Prostate gland (tissue), 2 donors: ENCODE results near the gene ALDH4A1. TPM values are rescaled to one million over a fixed set of nuclear protein-coding genes. Genes with fewer than 3 reads are reported as not detected.

Experiments
- DNase-seq: peaks from one replicate; pipeline ENCODE4 v3.0.0-alpha.2; 2019; ENCODE audit warnings: low spot score
- H3K27ac ChIP-seq, 2 donors: fragments of 200-600 bp; sonication (generic); 2 replicates each; pipeline ENCODE4 v1.5.1; 2017 to 2019
- H3K27me3 ChIP-seq: fragments of 200-600 bp; sonication (generic); replicated peaks from 2 replicates; pipeline ENCODE4 v1.5.1; 2019; ENCODE audit not compliant: insufficient read depth
- H3K36me3 ChIP-seq, 2 donors: fragments of 200-600 bp; sonication (generic); 1 replicate in 1 of 2; 2 replicates in 1 of 2; pipeline versions ENCODE4 v1.5.1 to v1.8.1; 2017 to 2019
- H3K4me1 ChIP-seq: fragments of 200-600 bp; sonication (generic); replicated peaks from 2 replicates; pipeline ENCODE4 v1.5.1; 2019
- H3K4me3 ChIP-seq, 2 donors: fragments of 200-600 bp; sonication (generic); 2 replicates each; pipeline ENCODE4 v1.5.1; 2017 to 2019
- H3K9me3 ChIP-seq: fragments of 200-600 bp; sonication (generic); 2 replicates; pipeline ENCODE4 v1.5.1; 2017
- POLR2A ChIP-seq: fragments of 450-650 bp; IDR thresholded peaks from one replicate; pipeline ENCODE4 v1.6.1; 2016; ENCODE audit warnings: antibody characterized with exemption, mild to moderate bottlenecking
- POLR2AphosphoS5 ChIP-seq: sonication (generic); formaldehyde crosslinking; IDR thresholded peaks from one replicate; pipeline ENCODE4 v1.6.1; 2017; ENCODE audit warnings: antibody characterized with exemption
- WGBS: methylation state at CpG from one replicate; pipeline ENCODE4 v1.1.5; 2018; 5-methylcytosine and 5-hydroxymethylcytosine counted together
- intact Hi-C: fragments of 100-400 bp; cut with DNase I; formaldehyde crosslinking; loops from one replicate; pipeline ENCODE4 v1.14.2; 2022
- total RNA-seq, 2 donors: library from RNA; depleted of rRNA; stranded (reverse); fragments of >200 nt; gene quantifications; one replicate each; pipeline ENCODE4 v1.1.0, GENCODE V29; 2016
- TF ChIP-seq, protein P1 (sequence below), 4 experiments: fragments of 200-600 bp in 2 of 4; fragments of 450-650 bp in 2 of 4; sonication (generic) in 2 of 4; IDR thresholded peaks; 1 replicate in 3 of 4; 2 replicates in 1 of 4; pipeline ENCODE4 v1.5.1; 2016 to 2019; ENCODE audit warnings: antibody characterized with exemption in 4 of 4, mild to moderate bottlenecking in 2 of 4, moderate library complexity in 2 of 4

The ALDH4A1 gene
- total RNA-seq, 2 donors from 2014 or later, result 15.7 to 58.4 TPM

DNA sequence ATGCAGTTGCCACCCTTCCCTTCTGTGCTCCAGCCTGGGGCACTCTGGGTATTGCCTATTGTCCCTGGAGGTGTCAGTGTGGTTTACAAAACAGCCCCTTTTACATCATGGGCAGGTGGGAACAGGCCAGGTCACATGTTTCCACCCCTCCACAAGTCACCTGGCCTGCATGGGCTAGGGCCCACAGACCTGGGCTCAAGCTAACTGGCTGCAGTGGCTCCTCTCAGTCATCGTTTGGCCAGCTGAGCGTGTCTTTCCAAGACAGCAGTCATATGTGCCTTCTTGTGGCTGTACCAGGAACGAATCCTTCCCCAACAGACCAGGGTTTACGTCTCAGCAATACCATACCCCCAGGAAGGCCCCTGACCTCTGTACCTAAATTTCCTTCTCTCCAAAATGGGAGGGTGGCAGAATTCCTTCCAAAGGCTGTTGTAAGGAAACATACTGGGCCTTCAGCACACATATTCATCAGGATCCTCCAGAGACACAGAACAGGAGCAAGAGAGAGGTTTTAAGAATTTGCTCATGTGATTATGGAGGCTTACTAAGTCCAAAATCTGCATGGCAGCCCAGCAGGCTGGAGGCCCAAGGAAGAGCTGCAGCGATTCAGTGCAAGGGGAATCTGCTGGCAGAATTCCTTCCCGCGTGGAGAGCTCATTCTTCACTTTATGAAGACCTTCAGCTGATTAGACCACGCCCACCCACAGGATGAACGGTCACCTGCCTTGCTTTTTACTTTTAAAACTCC, 32.3 kb downstream of the ALDH4A1 start:
- Histone ChIP-seq H3K27me3 (no peaks in the 10 kb centered on the region), H3K9me3 (no peaks in the 10 kb centered on the region), H3K4me1 (no peaks in the 10 kb centered on the region), H3K36me3 (no peaks in the 10 kb centered on the region), H3K27ac (no peak overlapping the region), H3K4me3 (no peak overlapping the region)
- 67% methylated on average over 9 of the region's 9 CpGs for WGBS
- intact Hi-C loops, result loop anchor here (10.0 kb wide), 1 partner anchor 1365 kb away; no protein-coding TSS in a partner anchor
- TF ChIP-seq POLR2A (no peak), POLR2AphosphoS5 (no peak)
- TF ChIP-seq, protein P1, sequence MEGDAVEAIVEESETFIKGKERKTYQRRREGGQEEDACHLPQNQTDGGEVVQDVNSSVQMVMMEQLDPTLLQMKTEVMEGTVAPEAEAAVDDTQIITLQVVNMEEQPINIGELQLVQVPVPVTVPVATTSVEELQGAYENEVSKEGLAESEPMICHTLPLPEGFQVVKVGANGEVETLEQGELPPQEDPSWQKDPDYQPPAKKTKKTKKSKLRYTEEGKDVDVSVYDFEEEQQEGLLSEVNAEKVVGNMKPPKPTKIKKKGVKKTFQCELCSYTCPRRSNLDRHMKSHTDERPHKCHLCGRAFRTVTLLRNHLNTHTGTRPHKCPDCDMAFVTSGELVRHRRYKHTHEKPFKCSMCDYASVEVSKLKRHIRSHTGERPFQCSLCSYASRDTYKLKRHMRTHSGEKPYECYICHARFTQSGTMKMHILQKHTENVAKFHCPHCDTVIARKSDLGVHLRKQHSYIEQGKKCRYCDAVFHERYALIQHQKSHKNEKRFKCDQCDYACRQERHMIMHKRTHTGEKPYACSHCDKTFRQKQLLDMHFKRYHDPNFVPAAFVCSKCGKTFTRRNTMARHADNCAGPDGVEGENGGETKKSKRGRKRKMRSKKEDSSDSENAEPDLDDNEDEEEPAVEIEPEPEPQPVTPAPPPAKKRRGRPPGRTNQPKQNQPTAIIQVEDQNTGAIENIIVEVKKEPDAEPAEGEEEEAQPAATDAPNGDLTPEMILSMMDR (IDR thresholded peaks at IDR 0.05), result no peak
- DNase-seq, result no peak

DNA sequence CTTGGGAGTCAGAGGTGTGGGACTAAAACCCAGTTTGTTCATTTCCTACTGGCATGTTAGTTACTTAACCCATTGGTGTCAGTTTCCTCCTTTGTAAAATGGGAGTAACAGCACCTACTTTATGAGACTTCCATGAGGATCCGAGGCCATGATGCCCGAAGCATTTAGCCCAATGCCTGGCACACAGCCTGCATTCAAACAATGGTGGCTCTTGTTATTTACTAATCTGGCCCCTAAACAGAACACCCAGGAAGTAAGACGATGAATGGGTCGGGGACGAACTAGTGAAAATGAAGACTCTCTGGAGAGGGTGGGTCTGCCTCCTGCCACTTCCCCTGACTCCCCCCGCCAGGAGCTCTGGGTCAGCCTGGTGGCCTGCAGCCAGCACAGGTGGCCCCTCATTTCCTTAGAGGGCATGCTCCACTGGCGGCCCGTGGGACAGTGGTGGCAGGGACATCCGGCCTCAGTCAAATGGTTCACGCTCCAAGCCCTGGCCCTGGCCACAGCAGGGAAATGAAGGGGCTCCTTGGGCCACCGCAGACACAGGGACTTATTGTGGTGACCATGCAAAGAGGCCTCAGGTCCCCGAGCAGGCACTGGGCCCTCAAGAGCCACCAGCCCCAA, 33.4 kb downstream of the ALDH4A1 start:
- DNase-seq, result no peak
- WGBS, result 55% methylated on average over 12 of the region's 12 CpGs
- no peak overlapping the region for H3K4me3 ChIP-seq
- no peaks in the 10 kb centered on the region for H3K4me1 ChIP-seq
- H3K9me3 ChIP-seq, result no peaks in the 10 kb centered on the region
- H3K36me3 ChIP-seq, result no peaks in the 10 kb centered on the region
- no peaks in the 10 kb centered on the region for H3K27me3 ChIP-seq
- intact Hi-C loops, result loop anchor here (10.0 kb wide), 1 partner anchor 1364 kb away; no protein-coding TSS in a partner anchor
- no peak overlapping the region for H3K27ac ChIP-seq
- TF ChIP-seq, protein P1 (IDR thresholded peaks at IDR 0.05), result no peak
- TF ChIP-seq POLR2A, result no peak

DNA sequence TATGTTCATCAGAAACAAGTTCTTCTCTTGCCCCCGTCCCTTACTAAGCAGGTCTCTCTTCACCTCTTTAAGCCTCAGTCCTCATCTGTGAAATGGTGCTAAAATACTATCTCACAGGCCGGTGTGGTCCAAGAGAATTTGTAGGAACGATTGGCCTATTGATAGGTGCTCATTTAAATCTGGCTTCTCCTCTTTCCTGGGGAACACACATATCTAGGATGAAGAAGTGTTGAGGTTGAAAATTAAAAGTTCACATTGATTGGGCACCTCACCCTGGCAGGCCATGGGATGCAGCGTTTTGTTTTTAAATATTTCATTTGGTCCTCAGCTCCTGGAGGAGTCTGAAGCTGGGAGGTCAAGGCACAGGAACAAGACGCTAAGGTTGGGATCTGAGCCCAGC, 34.0 kb downstream of the ALDH4A1 start:
- Histone ChIP-seq H3K27ac (no peak overlapping the region), H3K27me3 (no peaks in the 10 kb centered on the region), H3K9me3 (no peaks in the 10 kb centered on the region), H3K4me1 (no peaks in the 10 kb centered on the region), H3K36me3 (no peaks in the 10 kb centered on the region), H3K4me3 (no peak overlapping the region)
- TF ChIP-seq POLR2A (no peak), POLR2AphosphoS5 (no peak)
- TF ChIP-seq, protein P1 (IDR thresholded peaks at IDR 0.05), result no peak
- no peak for DNase-seq
- WGBS, result 76% methylated on average over 5 of the region's 5 CpGs
- intact Hi-C loops, result loop anchor here (10.0 kb wide), 1 partner anchor 1364 kb away; no protein-coding TSS in a partner anchor

DNA sequence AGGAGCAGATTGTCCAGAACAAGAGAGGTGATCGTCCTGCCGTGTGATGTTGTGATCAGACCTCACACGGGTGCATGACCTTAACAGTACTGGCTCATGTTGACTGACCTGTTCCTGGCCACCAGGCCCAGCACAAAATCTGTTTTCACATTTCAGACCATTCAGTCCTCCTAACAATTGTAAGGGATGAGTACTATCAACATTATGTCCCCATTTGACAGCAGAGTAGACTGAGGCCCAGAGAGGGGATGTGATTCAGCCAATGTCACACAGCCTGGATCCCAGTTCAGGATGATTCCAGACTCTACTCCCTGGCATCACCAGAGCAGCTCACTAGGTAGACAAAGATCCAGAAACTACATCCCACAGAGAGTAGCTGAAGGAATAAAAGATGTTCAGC, 35.5 kb downstream of the ALDH4A1 start:
- H3K4me3 ChIP-seq, result no peak overlapping the region
- H3K4me1 ChIP-seq, result no peaks in the 10 kb centered on the region
- H3K27ac ChIP-seq, result no peak overlapping the region
- 95% methylated on average over 3 of the region's 3 CpGs for WGBS
- intact Hi-C loops, result loop anchor here (10.0 kb wide), 1 partner anchor 1362 kb away; no protein-coding TSS in a partner anchor
- no peaks in the 10 kb centered on the region for H3K27me3 ChIP-seq
- no peaks in the 10 kb centered on the region for H3K36me3 ChIP-seq
- no peaks in the 10 kb centered on the region for H3K9me3 ChIP-seq
- TF ChIP-seq POLR2AphosphoS5 (no peak), POLR2A (no peak)
- TF ChIP-seq, protein P1 (IDR thresholded peaks at IDR 0.05), result no peak
- no peak for DNase-seq
